ENCODE measurements around the gene LDB1. TPM values are rescaled to one million over a fixed set of nuclear protein-coding genes. Genes with fewer than 3 reads are reported as not detected.

LDB1 gene
- total RNA-seq, 2 experiments from 2014 or later, result 68.5 to 70.9 TPM

DNA sequence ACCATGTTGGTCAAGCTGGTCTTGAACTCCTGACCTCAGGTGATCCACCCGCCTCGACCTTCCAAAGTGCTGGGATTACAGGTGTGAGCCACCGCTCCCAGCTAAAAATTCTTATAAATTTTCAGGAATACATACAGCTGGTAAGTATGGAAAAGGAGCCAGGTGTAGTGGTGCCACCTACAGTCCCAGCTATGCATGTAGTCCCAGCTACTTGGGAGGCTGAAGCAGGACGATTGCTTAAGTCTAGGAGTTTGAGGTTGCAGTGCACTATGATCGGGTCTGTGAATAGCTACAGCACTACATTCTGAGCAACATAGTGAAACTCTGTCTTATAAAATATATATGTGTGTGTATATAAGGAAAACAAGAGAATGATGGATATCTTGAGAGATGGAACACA lies 19.0 kb downstream of the LDB1 start:
- POLR2A ChIA-PET, result interaction anchor here (0.8 kb wide), 1 partner anchor 170 kb away, joined by 4 read pairs; no protein-coding TSS in a partner anchor
- Mint-ChIP-seq H3K4me1 (ENCODE audit: low read depth) (peaks cover 12% of the 10 kb centered on the region), H3K36me3 (ENCODE audit: low read depth) (peaks cover 4% of the 10 kb centered on the region), H3K4me3 (no peak overlapping the region), H3K9me3 (no peaks in the 10 kb centered on the region), H3K27me3 (no peaks in the 10 kb centered on the region), H3K27ac (no peak overlapping the region)
- intact Hi-C loops (cut with micrococcal nuclease), result no loop called here
- DNase-seq, result no peak
- ATAC-seq, result no peak
- CTCF ChIA-PET, result interaction anchor here (1.0 to 1.9 kb wide), 5 partner anchors 10 to 260 kb away, joined by 3 to 9 read pairs (median 5); partner anchors contain the start of gene HPS6
- TF ChIP-seq, protein P1, sequence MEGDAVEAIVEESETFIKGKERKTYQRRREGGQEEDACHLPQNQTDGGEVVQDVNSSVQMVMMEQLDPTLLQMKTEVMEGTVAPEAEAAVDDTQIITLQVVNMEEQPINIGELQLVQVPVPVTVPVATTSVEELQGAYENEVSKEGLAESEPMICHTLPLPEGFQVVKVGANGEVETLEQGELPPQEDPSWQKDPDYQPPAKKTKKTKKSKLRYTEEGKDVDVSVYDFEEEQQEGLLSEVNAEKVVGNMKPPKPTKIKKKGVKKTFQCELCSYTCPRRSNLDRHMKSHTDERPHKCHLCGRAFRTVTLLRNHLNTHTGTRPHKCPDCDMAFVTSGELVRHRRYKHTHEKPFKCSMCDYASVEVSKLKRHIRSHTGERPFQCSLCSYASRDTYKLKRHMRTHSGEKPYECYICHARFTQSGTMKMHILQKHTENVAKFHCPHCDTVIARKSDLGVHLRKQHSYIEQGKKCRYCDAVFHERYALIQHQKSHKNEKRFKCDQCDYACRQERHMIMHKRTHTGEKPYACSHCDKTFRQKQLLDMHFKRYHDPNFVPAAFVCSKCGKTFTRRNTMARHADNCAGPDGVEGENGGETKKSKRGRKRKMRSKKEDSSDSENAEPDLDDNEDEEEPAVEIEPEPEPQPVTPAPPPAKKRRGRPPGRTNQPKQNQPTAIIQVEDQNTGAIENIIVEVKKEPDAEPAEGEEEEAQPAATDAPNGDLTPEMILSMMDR (IDR thresholded peaks at IDR 0.05), result no peak

DNA sequence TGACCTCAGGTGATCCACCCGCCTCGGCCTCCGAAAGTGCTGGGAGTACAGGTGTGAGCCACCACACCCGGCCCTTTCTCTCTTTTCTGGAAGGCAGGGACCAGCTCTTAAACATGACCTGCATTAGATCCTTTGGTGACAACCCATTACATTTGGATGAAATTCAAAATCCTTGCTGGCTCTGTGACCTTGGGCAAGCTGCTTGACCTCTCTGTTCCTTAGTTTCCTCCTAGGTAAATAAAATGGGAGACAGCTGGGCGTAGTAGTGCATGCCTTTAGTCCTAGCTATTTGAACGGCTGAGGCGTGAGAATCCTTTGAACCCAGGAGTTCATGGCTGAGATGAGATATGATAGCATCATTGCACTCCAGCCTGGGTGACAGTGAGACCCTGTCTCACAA lies 23.7 kb downstream of the LDB1 start:
- no peak for ATAC-seq
- TF ChIP-seq, protein P1 (IDR thresholded peaks at IDR 0.05), result no peak

DNA sequence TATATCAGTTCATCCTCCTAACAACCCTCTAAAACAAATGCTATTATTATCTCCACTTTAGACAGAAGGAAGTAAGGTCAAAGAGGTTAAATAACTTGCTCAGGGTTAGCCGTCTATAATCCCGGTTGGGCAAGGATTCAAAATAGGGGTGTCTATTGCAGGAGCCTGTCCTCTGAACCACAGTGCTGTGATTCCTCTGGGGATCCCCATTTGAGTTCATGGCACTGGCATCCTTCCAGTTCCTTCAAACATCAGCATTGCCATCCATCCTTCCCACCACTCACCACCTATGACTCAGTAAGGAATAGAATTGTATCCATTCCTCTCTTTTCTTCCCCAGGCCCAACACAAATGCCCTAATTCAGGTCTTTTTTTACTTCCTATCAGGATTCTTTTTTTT lies 29.4 kb downstream of the LDB1 start:
- no peaks in the 10 kb centered on the region for H3K9me3 Mint-ChIP-seq
- H3K4me3 Mint-ChIP-seq, result no peak overlapping the region
- ChIA-PET CTCF (no interaction called here), POLR2A (no interaction called here)
- no peaks in the 10 kb centered on the region for H3K4me1 Mint-ChIP-seq (ENCODE audit: low read depth)
- no peak overlapping the region for H3K27ac Mint-ChIP-seq
- H3K36me3 Mint-ChIP-seq (ENCODE audit: low read depth), result no peaks in the 10 kb centered on the region
- intact Hi-C loops (cut with micrococcal nuclease), result no loop called here
- no peaks in the 10 kb centered on the region for H3K27me3 Mint-ChIP-seq
- TF ChIP-seq, protein P1 (IDR thresholded peaks at IDR 0.05), result no peak
- no peak for ATAC-seq
- DNase-seq, result no peak

More for the DNA sequence above, 23.7 kb downstream of the LDB1 start:
- Mint-ChIP-seq H3K27ac (no peak overlapping the region), H3K36me3 (ENCODE audit: low read depth) (peaks cover 2% of the 10 kb centered on the region), H3K9me3 (no peaks in the 10 kb centered on the region), H3K4me3 (no peak overlapping the region), H3K4me1 (ENCODE audit: low read depth) (no peaks in the 10 kb centered on the region), H3K27me3 (no peaks in the 10 kb centered on the region)
- no peak for DNase-seq
- ChIA-PET CTCF (interaction anchor here (0.7 kb wide), 1 partner anchor 256 kb away, joined by 3 read pairs; no protein-coding TSS in a partner anchor), POLR2A (interaction anchor here (0.6 kb wide), 1 partner anchor 358 kb away, joined by 3 read pairs; no protein-coding TSS in a partner anchor)
- intact Hi-C loops (cut with micrococcal nuclease), result no loop called here

DNA sequence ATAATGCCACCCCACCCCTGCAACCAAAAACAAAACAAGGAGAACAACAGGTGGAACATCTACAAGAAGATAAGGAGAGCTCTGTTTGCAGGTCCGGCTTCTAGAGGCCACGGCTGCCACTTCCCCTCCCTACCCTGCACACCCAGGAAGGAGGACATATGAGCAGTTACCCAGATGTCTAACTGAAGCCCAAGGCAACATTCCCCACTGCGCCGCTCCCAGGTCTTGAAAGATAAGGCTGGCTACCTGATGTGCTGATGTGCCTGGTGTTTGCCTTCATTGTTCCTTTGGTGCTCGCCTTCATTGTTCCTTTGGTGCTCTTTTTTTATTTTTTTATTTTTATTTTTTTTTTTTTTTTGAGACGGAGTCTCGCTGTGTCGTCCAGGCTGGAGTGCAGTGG lies 34.0 kb downstream of the LDB1 start:
- Mint-ChIP-seq H3K4me1 (ENCODE audit: low read depth) (no peaks in the 10 kb centered on the region), H3K36me3 (ENCODE audit: low read depth) (peaks cover 2% of the 10 kb centered on the region), H3K9me3 (no peaks in the 10 kb centered on the region), H3K27me3 (no peaks in the 10 kb centered on the region), H3K27ac (no peak overlapping the region), H3K4me3 (no peak overlapping the region)
- no peak for DNase-seq
- no peak for ATAC-seq
- TF ChIP-seq, protein P1 (IDR thresholded peaks at IDR 0.05), result no peak
- ChIA-PET CTCF (interaction anchor here (4.2 kb wide), 1 partner anchor 13 kb away, joined by 25 read pairs; no protein-coding TSS in a partner anchor), POLR2A (no interaction called here)
- intact Hi-C loops (cut with micrococcal nuclease), result no loop called here

DNA sequence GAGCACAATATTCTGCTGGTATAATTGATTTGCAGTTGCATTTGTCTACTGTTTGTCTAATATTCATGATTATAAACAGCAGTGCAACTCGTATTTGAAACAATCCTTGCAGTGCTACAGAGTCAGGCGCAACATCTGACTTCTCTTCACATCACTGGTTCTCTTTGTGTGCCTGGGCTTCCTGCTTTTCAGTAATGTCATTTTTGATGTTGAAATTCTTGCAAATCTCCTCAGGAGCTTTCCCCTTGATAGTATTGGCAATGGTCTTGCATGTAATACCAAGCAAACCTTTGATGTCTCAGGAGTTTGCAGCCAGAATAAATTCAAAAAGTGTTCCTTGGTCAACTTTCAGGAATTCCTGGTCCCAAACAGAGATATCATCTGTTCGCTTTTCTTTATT lies 34.8 kb downstream of the LDB1 start:
- intact Hi-C loops (cut with micrococcal nuclease), result no loop called here
- H3K4me3 Mint-ChIP-seq, result no peak overlapping the region
- H3K27me3 Mint-ChIP-seq, result no peaks in the 10 kb centered on the region
- H3K36me3 Mint-ChIP-seq (ENCODE audit: low read depth), result peaks cover 2% of the 10 kb centered on the region
- TF ChIP-seq, protein P1 (IDR thresholded peaks at IDR 0.05), result no peak
- ChIA-PET POLR2A (no interaction called here), CTCF (interaction anchor here (0.6 to 4.2 kb wide), 2 partner anchors 13 to 23 kb away, joined by 3 to 25 read pairs; no protein-coding TSS in a partner anchor)
- H3K27ac Mint-ChIP-seq, result no peak overlapping the region
- no peaks in the 10 kb centered on the region for H3K4me1 Mint-ChIP-seq (ENCODE audit: low read depth)
- H3K9me3 Mint-ChIP-seq, result no peaks in the 10 kb centered on the region
- DNase-seq (no peak), ATAC-seq (no peak)

Data from activated CD8-positive, alpha-beta T cell treated with anti-CD3 and anti-CD28 coated beads for 36 hours (primary cell).